ENCODE measurements around the gene SLC34A3. TPM values are rescaled to one million over a fixed set of nuclear protein-coding genes. Genes with fewer than 3 reads are reported as not detected.

SLC34A3 gene
- total RNA-seq, 2 experiments from 2014 or later, result not detected

DNA sequence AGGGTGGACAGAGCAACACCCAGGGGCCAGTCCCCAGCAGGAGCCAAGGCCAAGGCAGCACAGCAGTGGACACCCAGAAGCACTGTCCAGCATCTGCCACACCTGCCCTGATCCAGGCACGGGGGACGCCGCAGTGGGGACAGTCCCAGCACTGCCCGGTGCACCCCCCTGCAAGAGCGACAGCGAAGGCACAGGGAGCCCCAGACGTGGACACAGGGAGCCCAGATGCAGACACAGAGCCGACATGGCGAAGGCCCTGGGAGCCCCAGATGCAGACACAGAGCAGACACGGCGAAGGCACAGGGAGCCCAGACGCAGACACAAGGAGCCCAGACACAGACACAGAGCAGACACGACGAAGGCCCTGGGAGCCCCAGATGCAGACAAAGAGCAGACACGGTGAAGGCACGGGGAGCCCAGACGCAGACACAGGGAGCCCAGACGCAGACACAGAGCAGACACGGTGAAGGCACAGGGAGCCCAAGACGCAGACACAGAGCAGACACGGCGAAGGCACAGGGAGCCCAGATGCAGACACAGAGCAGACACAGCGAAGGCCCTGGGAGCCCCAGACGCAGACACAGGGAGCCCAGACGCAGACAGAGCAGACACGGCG, 46.6 kb upstream of the SLC34A3 start:
- H3K4me2 ChIP-seq (ENCODE audit: low read length), result no peak overlapping the region
- no peak for TF ChIP-seq EZH2phosphoT487 (IDR thresholded peaks at IDR 0.05; ENCODE audit: borderline replicate concordance, low read depth, low read length)
- TF ChIP-seq, protein P1, sequence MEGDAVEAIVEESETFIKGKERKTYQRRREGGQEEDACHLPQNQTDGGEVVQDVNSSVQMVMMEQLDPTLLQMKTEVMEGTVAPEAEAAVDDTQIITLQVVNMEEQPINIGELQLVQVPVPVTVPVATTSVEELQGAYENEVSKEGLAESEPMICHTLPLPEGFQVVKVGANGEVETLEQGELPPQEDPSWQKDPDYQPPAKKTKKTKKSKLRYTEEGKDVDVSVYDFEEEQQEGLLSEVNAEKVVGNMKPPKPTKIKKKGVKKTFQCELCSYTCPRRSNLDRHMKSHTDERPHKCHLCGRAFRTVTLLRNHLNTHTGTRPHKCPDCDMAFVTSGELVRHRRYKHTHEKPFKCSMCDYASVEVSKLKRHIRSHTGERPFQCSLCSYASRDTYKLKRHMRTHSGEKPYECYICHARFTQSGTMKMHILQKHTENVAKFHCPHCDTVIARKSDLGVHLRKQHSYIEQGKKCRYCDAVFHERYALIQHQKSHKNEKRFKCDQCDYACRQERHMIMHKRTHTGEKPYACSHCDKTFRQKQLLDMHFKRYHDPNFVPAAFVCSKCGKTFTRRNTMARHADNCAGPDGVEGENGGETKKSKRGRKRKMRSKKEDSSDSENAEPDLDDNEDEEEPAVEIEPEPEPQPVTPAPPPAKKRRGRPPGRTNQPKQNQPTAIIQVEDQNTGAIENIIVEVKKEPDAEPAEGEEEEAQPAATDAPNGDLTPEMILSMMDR (conservative IDR thresholded peaks at IDR 0.05; ENCODE audit: low read length), result no peak
- H3K79me2 ChIP-seq (ENCODE audit: insufficient read depth, low read depth, low read length), result peaks cover 20% of the 10 kb centered on the region
- intact Hi-C loops (cut with micrococcal nuclease; ENCODE audit: unreplicated experiment), result no loop called here
- peaks cover 15% of the 10 kb centered on the region for H3K4me1 ChIP-seq (ENCODE audit: insufficient read depth, low read length, poor library complexity, severe bottlenecking)
- no TSS peak for BruUV-seq (replicated peaks)
- no peak overlapping the region for H2AFZ ChIP-seq (ENCODE audit: low read length)
- H3K4me3 ChIP-seq (ENCODE audit: low read depth, low read length, poor library complexity, severe bottlenecking), result no peak overlapping the region
- peaks cover 58% of the 10 kb centered on the region for H3K36me3 ChIP-seq (ENCODE audit: insufficient read depth, low read length)
- H4K20me1 ChIP-seq (ENCODE audit: insufficient read depth, low read length), result peaks cover 6% of the 10 kb centered on the region; the same call in 1 of the 2 replicates
- H3K27ac ChIP-seq (ENCODE audit: low read depth, low read length, poor library complexity, severe bottlenecking), result no peak overlapping the region
- H3K9me3 ChIP-seq (ENCODE audit: low read length), result no peaks in the 10 kb centered on the region
- no peak for DNase-seq (ENCODE audit: low spot score)
- ChIA-PET CTCF (ENCODE audit: unreplicated experiment) (no interaction called here), POLR2A (no interaction called here)
- no peaks in the 10 kb centered on the region for H3K9me2 ChIP-seq (ENCODE audit: insufficient read depth, low read length)

DNA sequence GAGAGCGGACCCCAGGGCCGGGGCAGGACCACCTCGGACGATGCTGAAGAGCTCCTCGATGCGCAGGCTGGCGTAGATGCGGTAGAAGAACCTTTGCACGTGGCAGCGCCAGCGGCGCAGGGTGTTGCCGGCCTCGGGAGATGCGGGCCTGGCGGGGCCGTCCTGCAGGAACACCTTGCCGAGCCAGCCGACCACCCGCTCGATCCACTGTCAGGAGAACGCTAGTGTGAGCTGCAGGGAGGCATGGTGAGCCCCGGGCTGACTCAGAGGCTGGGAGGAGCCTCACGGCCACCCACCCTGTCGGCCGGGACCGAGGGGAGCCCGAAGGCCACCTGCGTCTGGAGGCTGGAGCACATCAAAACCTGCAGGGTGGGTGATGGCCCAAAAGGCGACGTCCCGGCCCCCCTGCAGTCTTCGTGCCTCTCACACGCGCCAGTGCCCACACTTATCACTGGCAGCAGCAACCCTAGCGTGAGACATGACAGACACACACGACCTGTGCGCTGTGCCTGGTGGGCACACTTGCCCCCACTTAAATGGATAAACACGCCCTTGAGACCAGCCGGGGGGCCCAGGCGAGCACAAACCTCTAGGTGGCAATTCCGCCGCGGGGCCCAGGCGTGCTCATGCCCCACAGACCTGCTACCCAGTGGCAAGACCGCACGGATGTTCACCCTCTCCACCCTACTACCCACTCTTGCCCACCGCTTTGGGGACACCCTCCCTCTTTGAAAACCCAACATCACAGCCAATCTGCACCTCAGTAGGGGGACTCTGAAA, 45.6 kb upstream of the SLC34A3 start:
- Histone ChIP-seq H2AFZ (ENCODE audit: low read length) (no peak overlapping the region), H3K9me2 (ENCODE audit: insufficient read depth, low read length) (no peaks in the 10 kb centered on the region), H3K4me1 (ENCODE audit: insufficient read depth, low read length, poor library complexity, severe bottlenecking) (peaks cover 20% of the 10 kb centered on the region), H3K4me3 (ENCODE audit: low read depth, low read length, poor library complexity, severe bottlenecking) (no peak overlapping the region), H3K9me3 (ENCODE audit: low read length) (no peaks in the 10 kb centered on the region), H3K79me2 (ENCODE audit: insufficient read depth, low read depth, low read length) (peaks cover 29% of the 10 kb centered on the region), H3K27ac (ENCODE audit: low read depth, low read length, poor library complexity, severe bottlenecking) (no peak overlapping the region), H4K20me1 (ENCODE audit: insufficient read depth, low read length) (peaks cover 6% of the 10 kb centered on the region; the same call in 1 of the 2 replicates), H3K4me2 (ENCODE audit: low read length) (no peak overlapping the region), H3K36me3 (ENCODE audit: insufficient read depth, low read length) (peaks cover 59% of the 10 kb centered on the region)
- intact Hi-C loops (cut with micrococcal nuclease; ENCODE audit: unreplicated experiment), result loop anchor here (5.0 kb wide), 1 partner anchor 68 kb away; no protein-coding TSS in a partner anchor
- TF ChIP-seq, protein P1 (conservative IDR thresholded peaks at IDR 0.05; ENCODE audit: low read length), result no peak
- TF ChIP-seq EZH2phosphoT487 (IDR thresholded peaks at IDR 0.05; ENCODE audit: borderline replicate concordance, low read depth, low read length), result no peak
- ChIA-PET POLR2A (no interaction called here), CTCF (ENCODE audit: unreplicated experiment) (no interaction called here)
- no TSS peak for BruUV-seq (replicated peaks)
- no peak for DNase-seq (ENCODE audit: low spot score)

DNA sequence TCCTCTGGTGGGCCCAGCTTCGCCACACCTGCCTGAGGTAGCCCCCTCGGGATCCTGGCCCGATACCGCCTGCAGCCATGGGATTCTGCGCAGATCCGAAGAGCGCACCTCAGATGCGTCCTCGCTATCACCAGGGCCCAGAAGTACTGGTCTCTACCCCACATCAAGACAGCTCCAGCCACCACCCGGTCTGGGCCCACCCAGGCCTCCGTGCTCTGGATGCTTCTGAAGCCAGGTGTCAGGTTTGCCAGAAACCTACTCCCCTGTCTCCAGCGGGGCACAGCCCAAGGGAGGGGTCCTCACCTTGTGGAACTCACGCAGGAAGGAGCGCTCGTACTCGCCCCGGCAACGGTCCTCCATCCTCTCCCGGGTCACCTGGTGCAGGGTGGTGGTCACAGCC, 44.8 kb upstream of the SLC34A3 start:
- intact Hi-C loops (cut with micrococcal nuclease; ENCODE audit: unreplicated experiment), result loop anchor here (5.0 kb wide), 1 partner anchor 69 kb away; no protein-coding TSS in a partner anchor
- no peak for DNase-seq (ENCODE audit: low spot score)
- H3K4me1 ChIP-seq (ENCODE audit: insufficient read depth, low read length, poor library complexity, severe bottlenecking), result peaks cover 27% of the 10 kb centered on the region
- H3K4me3 ChIP-seq (ENCODE audit: low read depth, low read length, poor library complexity, severe bottlenecking), result no peak overlapping the region
- peaks cover 59% of the 10 kb centered on the region for H3K36me3 ChIP-seq (ENCODE audit: insufficient read depth, low read length)
- H4K20me1 ChIP-seq (ENCODE audit: insufficient read depth, low read length), result peaks cover 6% of the 10 kb centered on the region; the same call in 1 of the 2 replicates
- H3K4me2 ChIP-seq (ENCODE audit: low read length), result no peak overlapping the region
- H3K79me2 ChIP-seq (ENCODE audit: insufficient read depth, low read depth, low read length), result peaks cover 32% of the 10 kb centered on the region
- ChIA-PET POLR2A (no interaction called here), CTCF (ENCODE audit: unreplicated experiment) (no interaction called here)
- TF ChIP-seq EZH2phosphoT487 (IDR thresholded peaks at IDR 0.05; ENCODE audit: borderline replicate concordance, low read depth, low read length), result no peak
- TF ChIP-seq, protein P1 (conservative IDR thresholded peaks at IDR 0.05; ENCODE audit: low read length), result no peak
- H3K9me2 ChIP-seq (ENCODE audit: insufficient read depth, low read length), result no peaks in the 10 kb centered on the region
- H2AFZ ChIP-seq (ENCODE audit: low read length), result no peak overlapping the region
- BruUV-seq (replicated peaks), result no TSS peak
- no peaks in the 10 kb centered on the region for H3K9me3 ChIP-seq (ENCODE audit: low read length)
- H3K27ac ChIP-seq (ENCODE audit: low read depth, low read length, poor library complexity, severe bottlenecking), result no peak overlapping the region
